WTC11 (cell line): Measurements from ENCODE around the gene SLC43A3. TPM values are rescaled to one million over a fixed set of nuclear protein-coding genes. Genes with fewer than 3 reads are reported as not detected.

Source experiments
- ATAC-seq: fragments of 200-7000 bp; cut with Tn5 transposase; 2 replicates; pipeline ENCODE4 v1.10.0; 2021; ENCODE audit warnings: mild to moderate bottlenecking, moderate library complexity
- CTCF ChIA-PET: fragments of 300-600 bp; sonication (Branson Sonifier 250); formaldehyde crosslinking; loops from one replicate; lab custom pipeline; 2021; ENCODE audit warnings: antibody characterized with exemption; lab: Charles Lee
- POLR2A ChIA-PET: fragments of 350-600 bp; sonication (Branson Sonifier 250); formaldehyde crosslinking; loops from one replicate; lab custom pipeline; 2021; ENCODE audit warnings: antibody characterized with exemption; lab: Charles Lee
- DNase-seq: peaks from one replicate; pipeline ENCODE4 v3.0.0; 2021; ENCODE audit warnings: low spot score
- H3K27ac Mint-ChIP-seq: 2 replicates; pipeline ENCODE4 v1.8.0; 2021; ENCODE audit warnings: mixed read lengths
- H3K27me3 Mint-ChIP-seq: 2 replicates; pipeline ENCODE4 v1.8.0; 2021; ENCODE audit warnings: low read depth, mild to moderate bottlenecking, moderate library complexity, mixed read lengths
- H3K36me3 Mint-ChIP-seq: 2 replicates; pipeline ENCODE4 v1.8.0; 2021; ENCODE audit warnings: mixed read lengths
- H3K4me1 Mint-ChIP-seq: 2 replicates; pipeline ENCODE4 v1.8.0; 2022; ENCODE audit warnings: mixed read lengths
- H3K4me3 Mint-ChIP-seq: 2 replicates; pipeline ENCODE4 v1.8.0; 2021; ENCODE audit warnings: mild to moderate bottlenecking, moderate library complexity, mixed read lengths
- H3K9me3 Mint-ChIP-seq: 2 replicates; pipeline ENCODE4 v1.8.0; 2021; ENCODE audit warnings: mixed read lengths
- CBFB ChIP-seq: sonication (generic); formaldehyde crosslinking; IDR thresholded peaks from 2 replicates; pipeline ENCODE4 v1.8.1; 2022; ENCODE audit warnings: mild to moderate bottlenecking, low read depth, missing genetic modification reagents
- FOXJ3 ChIP-seq: sonication (generic); formaldehyde crosslinking; IDR thresholded peaks from 2 replicates; pipeline ENCODE4 v1.9.0; 2021; ENCODE audit warnings: missing genetic modification reagents, mild to moderate bottlenecking, borderline replicate concordance
- FOXK1 ChIP-seq: sonication (generic); formaldehyde crosslinking; IDR thresholded peaks from 2 replicates; pipeline ENCODE4 v1.8.0; 2022; ENCODE audit warnings: mild to moderate bottlenecking, moderate library complexity, missing genetic modification reagents
- GABPB1 ChIP-seq: sonication (generic); formaldehyde crosslinking; IDR thresholded peaks from 2 replicates; pipeline ENCODE4 v1.8.1; 2023; ENCODE audit warnings: mild to moderate bottlenecking, missing genetic modification reagents
- GRHL2 ChIP-seq: fragments of 250-450 bp; sonication (Bioruptor Pico); IDR thresholded peaks from 2 replicates; pipeline ENCODE4 v1.8.0; 2022; ENCODE audit warnings: mild to moderate bottlenecking, moderate library complexity; ENCODE audit not compliant: insufficient replicate concordance, severe bottlenecking
- HMGA2 ChIP-seq: fragments of 250-450 bp; sonication (Bioruptor Pico); IDR thresholded peaks from 2 replicates; pipeline ENCODE4 v1.4.0; 2021; ENCODE audit warnings: mild to moderate bottlenecking, moderate library complexity
- RELA ChIP-seq: sonication (generic); formaldehyde crosslinking; IDR thresholded peaks from 2 replicates; pipeline ENCODE4 v1.8.1; 2022; ENCODE audit warnings: missing genetic modification reagents, mild to moderate bottlenecking, borderline replicate concordance
- TCF7 ChIP-seq: sonication (generic); formaldehyde crosslinking; IDR thresholded peaks from 2 replicates; pipeline ENCODE4 v1.8.0; 2022; ENCODE audit warnings: mild to moderate bottlenecking, low read depth, missing genetic modification reagents, moderate library complexity
- ZNF121 ChIP-seq: sonication (generic); formaldehyde crosslinking; IDR thresholded peaks from 2 replicates; pipeline ENCODE4 v1.8.0; 2023; ENCODE audit warnings: missing genetic modification reagents
- ZNF138 ChIP-seq: sonication (generic); formaldehyde crosslinking; conservative IDR thresholded peaks from 2 replicates; pipeline ENCODE4 v1.8.1; 2022; ENCODE audit warnings: mild to moderate bottlenecking, moderate library complexity, missing genetic modification reagents
- ZNF671 ChIP-seq: fragments of 250-450 bp; sonication (Bioruptor Pico); IDR thresholded peaks from 2 replicates; pipeline ENCODE4 v1.8.0; 2021; ENCODE audit warnings: mild to moderate bottlenecking
- total RNA-seq: library from RNA; stranded (reverse); gene quantifications from 3 replicates; pipeline ENCODE4 v1.2.3, GENCODE V29; 2021
- TF ChIP-seq, protein P1 (sequence below): fragments of 250-450 bp; sonication (Bioruptor Pico); IDR thresholded peaks from 2 replicates; pipeline ENCODE4 v1.9.0; 2021; ENCODE audit warnings: mild to moderate bottlenecking
- TF ChIP-seq, protein P2 (sequence below): sonication (generic); formaldehyde crosslinking; IDR thresholded peaks from 2 replicates; pipeline ENCODE4 v1.8.1; 2023; ENCODE audit warnings: mild to moderate bottlenecking, missing genetic modification reagents, moderate library complexity
- TF ChIP-seq, protein P3 (sequence below): sonication (generic); formaldehyde crosslinking; IDR thresholded peaks from 2 replicates; pipeline ENCODE4 v1.8.1; 2023; ENCODE audit warnings: mild to moderate bottlenecking, missing genetic modification reagents
- TF ChIP-seq, protein P4 (sequence below): fragments of 250-450 bp; sonication (Bioruptor Pico); IDR thresholded peaks from 2 replicates; pipeline ENCODE4 v1.8.0; 2021; ENCODE audit warnings: mild to moderate bottlenecking
- TF ChIP-seq, protein P5 (sequence below): sonication (generic); formaldehyde crosslinking; IDR thresholded peaks from 2 replicates; pipeline ENCODE4 v1.8.1; 2022; ENCODE audit warnings: low read depth, missing genetic modification reagents, borderline replicate concordance
- TF ChIP-seq, protein P6 (sequence below): sonication (generic); formaldehyde crosslinking; IDR thresholded peaks from 2 replicates; pipeline ENCODE4 v1.8.0; 2023; ENCODE audit warnings: mild to moderate bottlenecking, missing genetic modification reagents
- TF ChIP-seq, protein P7 (sequence below): sonication (generic); formaldehyde crosslinking; IDR thresholded peaks from 2 replicates; pipeline ENCODE4 v1.8.1; 2022; ENCODE audit warnings: mild to moderate bottlenecking, moderate library complexity, missing genetic modification reagents
- TF ChIP-seq, protein P8 (sequence below): fragments of 250-450 bp; sonication (Bioruptor Pico); conservative IDR thresholded peaks from 2 replicates; pipeline ENCODE4 v1.9.0; 2021; ENCODE audit warnings: mild to moderate bottlenecking

Gene SLC43A3
- total RNA-seq, 1 experiment from 2014 or later, result 22.6 TPM

DNA sequence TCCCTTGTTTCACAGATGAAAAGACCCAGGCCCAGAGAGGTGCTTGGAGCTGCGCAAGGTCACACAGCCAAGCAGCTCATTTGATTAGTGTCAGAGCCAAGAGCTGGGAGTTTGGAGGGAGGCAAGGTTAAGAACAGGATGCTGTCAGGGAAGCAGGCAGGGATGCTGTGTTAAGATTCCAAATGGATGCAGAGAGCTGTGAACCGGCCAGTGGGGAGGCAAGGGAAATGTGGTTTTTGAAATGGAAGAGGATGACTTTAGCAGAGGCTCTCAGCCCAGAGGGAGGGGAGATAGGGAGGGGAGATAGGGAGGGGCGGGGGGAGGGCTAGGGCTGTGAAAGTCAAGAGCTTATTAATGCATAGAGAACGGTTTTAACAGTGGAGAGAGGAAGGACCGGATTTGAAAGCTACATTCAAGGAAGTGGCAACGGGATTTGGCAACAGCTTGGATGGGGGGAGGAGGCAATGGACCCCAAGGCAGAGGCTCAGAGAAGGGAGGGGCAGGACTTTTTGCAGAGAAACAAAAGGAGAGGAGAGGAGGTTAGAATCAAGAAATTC is 46.4 kb upstream of the SLC43A3 start:
- Mint-ChIP-seq H3K9me3 (no peaks in the 10 kb centered on the region), H3K4me3 (no peak overlapping the region), H3K36me3 (peaks cover 7% of the 10 kb centered on the region), H3K27ac (no peak overlapping the region), H3K4me1 (peaks cover 46% of the 10 kb centered on the region)
- POLR2A ChIA-PET, result interaction anchor here (1.1 to 1.4 kb wide), 3 partner anchors 10 to 305 kb away, joined by 3 to 4 read pairs (median 4); no protein-coding TSS in a partner anchor
- no peak for ATAC-seq
- TF ChIP-seq HMGA2 (no peak), ZNF138 (no peak), GRHL2 (CRISPR knock-in tag) (no peak), TCF7 (CRISPR knock-in tag) (no peak), FOXJ3 (CRISPR knock-in tag) (no peak), RELA (CRISPR knock-in tag) (no peak), CBFB (no peak), GABPB1 (CRISPR knock-in tag) (no peak), ZNF671 (CRISPR knock-in tag) (no peak), FOXK1 (CRISPR knock-in tag) (no peak), ZNF121 (CRISPR knock-in tag) (no peak)
- TF ChIP-seq, protein P1, sequence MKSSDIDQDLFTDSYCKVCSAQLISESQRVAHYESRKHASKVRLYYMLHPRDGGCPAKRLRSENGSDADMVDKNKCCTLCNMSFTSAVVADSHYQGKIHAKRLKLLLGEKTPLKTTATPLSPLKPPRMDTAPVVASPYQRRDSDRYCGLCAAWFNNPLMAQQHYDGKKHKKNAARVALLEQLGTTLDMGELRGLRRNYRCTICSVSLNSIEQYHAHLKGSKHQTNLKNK, result no peak
- TF ChIP-seq, protein P2, sequence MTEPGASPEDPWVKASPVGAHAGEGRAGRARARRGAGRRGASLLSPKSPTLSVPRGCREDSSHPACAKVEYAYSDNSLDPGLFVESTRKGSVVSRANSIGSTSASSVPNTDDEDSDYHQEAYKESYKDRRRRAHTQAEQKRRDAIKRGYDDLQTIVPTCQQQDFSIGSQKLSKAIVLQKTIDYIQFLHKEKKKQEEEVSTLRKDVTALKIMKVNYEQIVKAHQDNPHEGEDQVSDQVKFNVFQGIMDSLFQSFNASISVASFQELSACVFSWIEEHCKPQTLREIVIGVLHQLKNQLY (CRISPR knock-in tag), result no peak
- TF ChIP-seq, protein P3, sequence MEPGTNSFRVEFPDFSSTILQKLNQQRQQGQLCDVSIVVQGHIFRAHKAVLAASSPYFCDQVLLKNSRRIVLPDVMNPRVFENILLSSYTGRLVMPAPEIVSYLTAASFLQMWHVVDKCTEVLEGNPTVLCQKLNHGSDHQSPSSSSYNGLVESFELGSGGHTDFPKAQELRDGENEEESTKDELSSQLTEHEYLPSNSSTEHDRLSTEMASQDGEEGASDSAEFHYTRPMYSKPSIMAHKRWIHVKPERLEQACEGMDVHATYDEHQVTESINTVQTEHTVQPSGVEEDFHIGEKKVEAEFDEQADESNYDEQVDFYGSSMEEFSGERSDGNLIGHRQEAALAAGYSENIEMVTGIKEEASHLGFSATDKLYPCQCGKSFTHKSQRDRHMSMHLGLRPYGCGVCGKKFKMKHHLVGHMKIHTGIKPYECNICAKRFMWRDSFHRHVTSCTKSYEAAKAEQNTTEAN (CRISPR knock-in tag), result no peak
- TF ChIP-seq, protein P4, sequence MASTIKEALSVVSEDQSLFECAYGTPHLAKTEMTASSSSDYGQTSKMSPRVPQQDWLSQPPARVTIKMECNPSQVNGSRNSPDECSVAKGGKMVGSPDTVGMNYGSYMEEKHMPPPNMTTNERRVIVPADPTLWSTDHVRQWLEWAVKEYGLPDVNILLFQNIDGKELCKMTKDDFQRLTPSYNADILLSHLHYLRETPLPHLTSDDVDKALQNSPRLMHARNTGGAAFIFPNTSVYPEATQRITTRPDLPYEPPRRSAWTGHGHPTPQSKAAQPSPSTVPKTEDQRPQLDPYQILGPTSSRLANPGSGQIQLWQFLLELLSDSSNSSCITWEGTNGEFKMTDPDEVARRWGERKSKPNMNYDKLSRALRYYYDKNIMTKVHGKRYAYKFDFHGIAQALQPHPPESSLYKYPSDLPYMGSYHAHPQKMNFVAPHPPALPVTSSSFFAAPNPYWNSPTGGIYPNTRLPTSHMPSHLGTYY (CRISPR knock-in tag), result no peak
- TF ChIP-seq, protein P5, sequence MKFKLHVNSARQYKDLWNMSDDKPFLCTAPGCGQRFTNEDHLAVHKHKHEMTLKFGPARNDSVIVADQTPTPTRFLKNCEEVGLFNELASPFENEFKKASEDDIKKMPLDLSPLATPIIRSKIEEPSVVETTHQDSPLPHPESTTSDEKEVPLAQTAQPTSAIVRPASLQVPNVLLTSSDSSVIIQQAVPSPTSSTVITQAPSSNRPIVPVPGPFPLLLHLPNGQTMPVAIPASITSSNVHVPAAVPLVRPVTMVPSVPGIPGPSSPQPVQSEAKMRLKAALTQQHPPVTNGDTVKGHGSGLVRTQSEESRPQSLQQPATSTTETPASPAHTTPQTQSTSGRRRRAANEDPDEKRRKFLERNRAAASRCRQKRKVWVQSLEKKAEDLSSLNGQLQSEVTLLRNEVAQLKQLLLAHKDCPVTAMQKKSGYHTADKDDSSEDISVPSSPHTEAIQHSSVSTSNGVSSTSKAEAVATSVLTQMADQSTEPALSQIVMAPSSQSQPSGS (CRISPR knock-in tag), result no peak
- TF ChIP-seq, protein P6, sequence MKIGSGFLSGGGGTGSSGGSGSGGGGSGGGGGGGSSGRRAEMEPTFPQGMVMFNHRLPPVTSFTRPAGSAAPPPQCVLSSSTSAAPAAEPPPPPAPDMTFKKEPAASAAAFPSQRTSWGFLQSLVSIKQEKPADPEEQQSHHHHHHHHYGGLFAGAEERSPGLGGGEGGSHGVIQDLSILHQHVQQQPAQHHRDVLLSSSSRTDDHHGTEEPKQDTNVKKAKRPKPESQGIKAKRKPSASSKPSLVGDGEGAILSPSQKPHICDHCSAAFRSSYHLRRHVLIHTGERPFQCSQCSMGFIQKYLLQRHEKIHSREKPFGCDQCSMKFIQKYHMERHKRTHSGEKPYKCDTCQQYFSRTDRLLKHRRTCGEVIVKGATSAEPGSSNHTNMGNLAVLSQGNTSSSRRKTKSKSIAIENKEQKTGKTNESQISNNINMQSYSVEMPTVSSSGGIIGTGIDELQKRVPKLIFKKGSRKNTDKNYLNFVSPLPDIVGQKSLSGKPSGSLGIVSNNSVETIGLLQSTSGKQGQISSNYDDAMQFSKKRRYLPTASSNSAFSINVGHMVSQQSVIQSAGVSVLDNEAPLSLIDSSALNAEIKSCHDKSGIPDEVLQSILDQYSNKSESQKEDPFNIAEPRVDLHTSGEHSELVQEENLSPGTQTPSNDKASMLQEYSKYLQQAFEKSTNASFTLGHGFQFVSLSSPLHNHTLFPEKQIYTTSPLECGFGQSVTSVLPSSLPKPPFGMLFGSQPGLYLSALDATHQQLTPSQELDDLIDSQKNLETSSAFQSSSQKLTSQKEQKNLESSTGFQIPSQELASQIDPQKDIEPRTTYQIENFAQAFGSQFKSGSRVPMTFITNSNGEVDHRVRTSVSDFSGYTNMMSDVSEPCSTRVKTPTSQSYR (CRISPR knock-in tag), result no peak
- TF ChIP-seq, protein P7, sequence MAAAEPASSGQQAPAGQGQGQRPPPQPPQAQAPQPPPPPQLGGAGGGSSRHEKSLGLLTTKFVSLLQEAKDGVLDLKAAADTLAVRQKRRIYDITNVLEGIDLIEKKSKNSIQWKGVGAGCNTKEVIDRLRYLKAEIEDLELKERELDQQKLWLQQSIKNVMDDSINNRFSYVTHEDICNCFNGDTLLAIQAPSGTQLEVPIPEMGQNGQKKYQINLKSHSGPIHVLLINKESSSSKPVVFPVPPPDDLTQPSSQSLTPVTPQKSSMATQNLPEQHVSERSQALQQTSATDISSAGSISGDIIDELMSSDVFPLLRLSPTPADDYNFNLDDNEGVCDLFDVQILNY (CRISPR knock-in tag), result no peak
- TF ChIP-seq, protein P8, sequence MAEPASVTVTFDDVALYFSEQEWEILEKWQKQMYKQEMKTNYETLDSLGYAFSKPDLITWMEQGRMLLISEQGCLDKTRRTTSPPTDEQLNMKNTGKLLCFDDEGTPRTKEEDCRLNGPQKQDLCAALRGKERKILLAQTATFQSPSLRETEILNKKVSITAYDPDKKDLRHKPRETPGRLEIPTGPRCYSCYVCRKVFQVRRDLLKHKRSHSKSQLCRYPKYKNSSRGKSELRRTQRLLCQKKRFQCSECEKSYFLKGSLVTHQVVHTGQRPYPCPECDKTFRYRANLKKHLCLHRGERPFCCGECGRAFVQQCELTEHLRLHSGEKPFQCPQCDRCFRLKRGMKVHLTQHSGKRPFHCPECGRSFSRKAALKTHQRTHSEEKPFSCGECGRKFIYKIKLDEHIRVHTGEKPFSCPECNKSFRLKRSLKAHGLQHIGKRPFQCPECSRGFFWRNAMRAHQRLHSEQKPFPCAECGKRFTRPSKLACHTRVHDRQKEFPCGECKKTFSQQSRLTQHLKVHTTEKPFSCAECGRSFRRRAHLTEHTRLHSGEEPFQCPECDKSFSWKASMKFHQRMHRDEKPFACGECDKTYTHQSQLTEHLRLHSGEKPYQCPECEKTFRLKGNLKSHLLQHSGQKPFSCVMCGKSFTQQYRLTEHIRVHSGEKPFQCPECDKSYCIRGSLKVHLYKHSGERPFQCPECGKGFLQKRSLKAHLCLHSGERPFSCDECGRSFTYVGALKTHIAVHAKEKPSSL (CRISPR knock-in tag), result no peak
- TF ChIP-seq, all 79 proteins: peak for 0
- H3K27me3 Mint-ChIP-seq, result peaks cover 38% of the 10 kb centered on the region
- no peak for DNase-seq
- CTCF ChIA-PET, result interaction anchor here (0.6 to 4.4 kb wide), 14 partner anchors 9 to 263 kb away, joined by 3 to 69 read pairs (median 6); partner anchors contain the start of gene RTN4RL2
